Effector memory CD8-positive, alpha-beta T cell (primary cell): ENCODE results near the gene PMS1.

Experiments
- ATAC-seq: fragments of 150-1000 bp; cut with Tn5 transposase; replicated peaks from 2 replicates; pipeline ENCODE4 v1.10.0; 2021; ENCODE audit warnings: mild to moderate bottlenecking, moderate library complexity
- DNase-seq, 3 experiments: peaks; one replicate each; pipeline ENCODE4 v3.0.0; 2021
- H3K27ac Mint-ChIP-seq, 2 donors: one replicate each; pipeline ENCODE4 v1.8.0; 2022; ENCODE audit warnings: mild to moderate bottlenecking in 2 of 2, mixed read lengths in 2 of 2, moderate library complexity in 2 of 2
- H3K27me3 Mint-ChIP-seq, 2 donors: one replicate each; pipeline ENCODE4 v1.8.0; 2022; ENCODE audit warnings: mixed read lengths in 2 of 2
- H3K36me3 Mint-ChIP-seq: one replicate; pipeline ENCODE4 v1.8.0; 2022; ENCODE audit warnings: mild to moderate bottlenecking, moderate library complexity, mixed read lengths; ENCODE audit not compliant: insufficient read depth
- H3K4me1 Mint-ChIP-seq, 2 donors: one replicate each; pipeline ENCODE4 v1.8.0; 2022; ENCODE audit warnings: low read depth in 2 of 2, mixed read lengths in 2 of 2
- H3K4me3 Mint-ChIP-seq, 2 donors: one replicate each; pipeline ENCODE4 v1.8.0; 2022; ENCODE audit warnings: mild to moderate bottlenecking in 2 of 2, mixed read lengths in 2 of 2, moderate library complexity in 2 of 2
- H3K9me3 Mint-ChIP-seq, 2 donors: one replicate each; pipeline ENCODE4 v1.8.0; 2022; ENCODE audit warnings: mixed read lengths in 2 of 2

PMS1 gene

GRCh38 chr2:189858291-189858690 lies 74.0 kb downstream of the PMS1 start:
- H3K27ac Mint-ChIP-seq = peak overlapping the region in 1 of 2 donors; percentile 2
- H3K4me1 Mint-ChIP-seq = peaks cover 0 to 3% of the 10 kb centered on the region in 2 donors
- DNase-seq = no peak
- H3K4me3 Mint-ChIP-seq = no peak overlapping the region
- no peaks in the 10 kb centered on the region for H3K27me3 Mint-ChIP-seq
- no peaks in the 10 kb centered on the region for H3K9me3 Mint-ChIP-seq
- peaks cover 33% of the 10 kb centered on the region for H3K36me3 Mint-ChIP-seq
- ATAC-seq = no peak

- Mint-ChIP-seq H3K4me3 (no peak overlapping the region), H3K4me1 (no peaks in the 10 kb centered on the region), H3K36me3 (peaks cover 18% of the 10 kb centered on the region), H3K27ac (peak overlapping the region in 1 of 2 donors; percentile 55), H3K9me3 (no peaks in the 10 kb centered on the region), H3K27me3 (no peaks in the 10 kb centered on the region)
- DNase-seq = no peak
- ATAC-seq = no peak
Observed at GRCh38 chr2:189860161-189860560, 75.9 kb downstream of the PMS1 start.

GRCh38 chr2:189862751-189863150 lies 78.5 kb downstream of the PMS1 start:
- H3K9me3 Mint-ChIP-seq = no peaks in the 10 kb centered on the region
- peaks cover 12% of the 10 kb centered on the region for H3K36me3 Mint-ChIP-seq
- H3K27ac Mint-ChIP-seq = no peak overlapping the region
- no peak overlapping the region for H3K4me3 Mint-ChIP-seq
- no peaks in the 10 kb centered on the region for H3K4me1 Mint-ChIP-seq
- DNase-seq (no peak), ATAC-seq (no peak)
- H3K27me3 Mint-ChIP-seq = no peaks in the 10 kb centered on the region

- no peaks in the 10 kb centered on the region for H3K9me3 Mint-ChIP-seq
- H3K27ac Mint-ChIP-seq = no peak overlapping the region
- ATAC-seq = no peak
Observed at GRCh38 chr2:189865826-189866225, 81.6 kb downstream of the PMS1 start.

GRCh38 chr2:189866296-189866695 lies 82.0 kb downstream of the PMS1 start:
- H3K4me1 Mint-ChIP-seq = no peaks in the 10 kb centered on the region
- H3K27ac Mint-ChIP-seq = no peak overlapping the region
- H3K27me3 Mint-ChIP-seq = no peaks in the 10 kb centered on the region
- no peaks in the 10 kb centered on the region for H3K9me3 Mint-ChIP-seq
- no peak overlapping the region for H3K4me3 Mint-ChIP-seq
- no peak for ATAC-seq
- no peak for DNase-seq
- peaks cover 12% of the 10 kb centered on the region for H3K36me3 Mint-ChIP-seq

More at GRCh38 chr2:189865826-189866225, 81.6 kb downstream of the PMS1 start:
- no peaks in the 10 kb centered on the region for H3K4me1 Mint-ChIP-seq
- no peak for DNase-seq
- H3K36me3 Mint-ChIP-seq = peaks cover 12% of the 10 kb centered on the region
- H3K4me3 Mint-ChIP-seq = no peak overlapping the region
- no peaks in the 10 kb centered on the region for H3K27me3 Mint-ChIP-seq

GRCh38 chr2:189868896-189869295 lies 84.6 kb downstream of the PMS1 start:
- H3K27me3 Mint-ChIP-seq = no peaks in the 10 kb centered on the region
- no peaks in the 10 kb centered on the region for H3K36me3 Mint-ChIP-seq
- H3K4me3 Mint-ChIP-seq = no peak overlapping the region
- H3K27ac Mint-ChIP-seq = no peak overlapping the region
- DNase-seq (no peak), ATAC-seq (no peak)
- H3K4me1 Mint-ChIP-seq = no peaks in the 10 kb centered on the region
- H3K9me3 Mint-ChIP-seq = no peaks in the 10 kb centered on the region

- peaks cover 0 to 10% of the 10 kb centered on the region in 2 donors for H3K4me1 Mint-ChIP-seq
- H3K36me3 Mint-ChIP-seq = no peaks in the 10 kb centered on the region
- no peak overlapping the region for H3K27ac Mint-ChIP-seq
- no peaks in the 10 kb centered on the region for H3K27me3 Mint-ChIP-seq
- no peak for DNase-seq
- no peak for ATAC-seq
- no peak overlapping the region for H3K4me3 Mint-ChIP-seq
- no peaks in the 10 kb centered on the region for H3K9me3 Mint-ChIP-seq
Observed at GRCh38 chr2:189870381-189871085, 86.3 kb downstream of the PMS1 start.

- Mint-ChIP-seq H3K4me3 (no peak overlapping the region), H3K9me3 (no peaks in the 10 kb centered on the region), H3K27me3 (no peaks in the 10 kb centered on the region), H3K27ac (no peak overlapping the region), H3K4me1 (peaks cover 0 to 10% of the 10 kb centered on the region in 2 donors), H3K36me3 (peaks cover 5% of the 10 kb centered on the region)
- DNase-seq (no peak), ATAC-seq (no peak)
Observed at GRCh38 chr2:189873696-189874095, 89.4 kb downstream of the PMS1 start.

GRCh38 chr2:189874586-189875320 lies 90.5 kb downstream of the PMS1 start:
- Mint-ChIP-seq H3K4me3 (peak overlapping the region in 1 of 2 donors; percentile 24), H3K4me1 (peaks cover 0 to 10% of the 10 kb centered on the region in 2 donors), H3K9me3 (no peaks in the 10 kb centered on the region), H3K27me3 (no peaks in the 10 kb centered on the region), H3K36me3 (peaks cover 5% of the 10 kb centered on the region), H3K27ac (peak overlapping the region in 1 of 2 donors; percentile 73)
- DNase-seq = no peak
- peak; percentile 31 for ATAC-seq

GRCh38 chr2:189876271-189876670 lies 92.0 kb downstream of the PMS1 start:
- Mint-ChIP-seq H3K9me3 (no peaks in the 10 kb centered on the region), H3K36me3 (peaks cover 5% of the 10 kb centered on the region), H3K27me3 (no peaks in the 10 kb centered on the region), H3K4me1 (peaks cover 0 to 10% of the 10 kb centered on the region in 2 donors), H3K4me3 (no peak overlapping the region), H3K27ac (peak overlapping the region in 1 of 2 donors; percentile 23)
- no peak for DNase-seq
- no peak for ATAC-seq

- Mint-ChIP-seq H3K27me3 (no peaks in the 10 kb centered on the region), H3K9me3 (no peaks in the 10 kb centered on the region), H3K36me3 (peaks cover 5% of the 10 kb centered on the region), H3K4me1 (peaks cover 0 to 4% of the 10 kb centered on the region in 2 donors), H3K4me3 (no peak overlapping the region), H3K27ac (no peak overlapping the region)
- ATAC-seq = no peak
- DNase-seq = no peak
Observed at GRCh38 chr2:189879716-189880081, 95.4 kb downstream of the PMS1 start.

- no peaks in the 10 kb centered on the region for H3K9me3 Mint-ChIP-seq
Observed at GRCh38 chr2:189880429-189880828, 96.2 kb downstream of the PMS1 start.

GRCh38 chr2:189880832-189881492 lies 96.7 kb downstream of the PMS1 start:
- peaks cover 5% of the 10 kb centered on the region for H3K36me3 Mint-ChIP-seq
- H3K27me3 Mint-ChIP-seq = peaks cover 0 to 6% of the 10 kb centered on the region in 2 donors
- H3K27ac Mint-ChIP-seq = no peak overlapping the region
- ATAC-seq (no peak), DNase-seq (no peak)
- H3K9me3 Mint-ChIP-seq = no peaks in the 10 kb centered on the region
- H3K4me3 Mint-ChIP-seq = no peak overlapping the region
- H3K4me1 Mint-ChIP-seq = no peaks in the 10 kb centered on the region

More at GRCh38 chr2:189880429-189880828, 96.2 kb downstream of the PMS1 start:
- ATAC-seq = no peak
- Mint-ChIP-seq H3K27me3 (peaks cover 0 to 5% of the 10 kb centered on the region in 2 donors), H3K36me3 (peaks cover 5% of the 10 kb centered on the region), H3K4me3 (no peak overlapping the region), H3K4me1 (no peaks in the 10 kb centered on the region), H3K27ac (no peak overlapping the region)
- no peak for DNase-seq
